ENCODE measurements around the gene PDHA1. TPM values are rescaled to one million over a fixed set of nuclear protein-coding genes. Genes with fewer than 3 reads are reported as not detected.

PDHA1 gene
- total RNA-seq, 2 experiments from 2014 or later: 259 to 261 TPM

GRCh38 chrX:19361701-19362100, 18.0 kb downstream of the PDHA1 start:
- CTCF ChIA-PET: interaction anchor here (1.4 kb wide), 1 partner anchor 21 kb away, joined by 5 read pairs; no protein-coding TSS in a partner anchor
- H3K4me1 Mint-ChIP-seq (ENCODE audit: low read depth): no peaks in the 10 kb centered on the region
- intact Hi-C loops (cut with micrococcal nuclease): no loop called here
- no peak for ATAC-seq
- DNase-seq: no peak
- peaks cover 35% of the 10 kb centered on the region for H3K36me3 Mint-ChIP-seq (ENCODE audit: low read depth)
- H3K27ac Mint-ChIP-seq: no peak overlapping the region
- TF ChIP-seq, protein P1, sequence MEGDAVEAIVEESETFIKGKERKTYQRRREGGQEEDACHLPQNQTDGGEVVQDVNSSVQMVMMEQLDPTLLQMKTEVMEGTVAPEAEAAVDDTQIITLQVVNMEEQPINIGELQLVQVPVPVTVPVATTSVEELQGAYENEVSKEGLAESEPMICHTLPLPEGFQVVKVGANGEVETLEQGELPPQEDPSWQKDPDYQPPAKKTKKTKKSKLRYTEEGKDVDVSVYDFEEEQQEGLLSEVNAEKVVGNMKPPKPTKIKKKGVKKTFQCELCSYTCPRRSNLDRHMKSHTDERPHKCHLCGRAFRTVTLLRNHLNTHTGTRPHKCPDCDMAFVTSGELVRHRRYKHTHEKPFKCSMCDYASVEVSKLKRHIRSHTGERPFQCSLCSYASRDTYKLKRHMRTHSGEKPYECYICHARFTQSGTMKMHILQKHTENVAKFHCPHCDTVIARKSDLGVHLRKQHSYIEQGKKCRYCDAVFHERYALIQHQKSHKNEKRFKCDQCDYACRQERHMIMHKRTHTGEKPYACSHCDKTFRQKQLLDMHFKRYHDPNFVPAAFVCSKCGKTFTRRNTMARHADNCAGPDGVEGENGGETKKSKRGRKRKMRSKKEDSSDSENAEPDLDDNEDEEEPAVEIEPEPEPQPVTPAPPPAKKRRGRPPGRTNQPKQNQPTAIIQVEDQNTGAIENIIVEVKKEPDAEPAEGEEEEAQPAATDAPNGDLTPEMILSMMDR (IDR thresholded peaks at IDR 0.05): no peak
- H3K27me3 Mint-ChIP-seq: no peaks in the 10 kb centered on the region
- H3K9me3 Mint-ChIP-seq: peaks cover 3% of the 10 kb centered on the region
- POLR2A ChIA-PET: no interaction called here
- no peak overlapping the region for H3K4me3 Mint-ChIP-seq

GRCh38 chrX:19368576-19368975, 24.8 kb downstream of the PDHA1 start:
- POLR2A ChIA-PET: no interaction called here
- no peak for ATAC-seq
- no peak overlapping the region for H3K27ac Mint-ChIP-seq
- intact Hi-C loops (cut with micrococcal nuclease): no loop called here
- peaks cover 19% of the 10 kb centered on the region for H3K36me3 Mint-ChIP-seq (ENCODE audit: low read depth)
- TF ChIP-seq, protein P1 (IDR thresholded peaks at IDR 0.05): no peak
- H3K4me1 Mint-ChIP-seq (ENCODE audit: low read depth): peaks cover 5% of the 10 kb centered on the region
- no peak for DNase-seq
- CTCF ChIA-PET: no interaction called here
- no peaks in the 10 kb centered on the region for H3K27me3 Mint-ChIP-seq
- peaks cover 3% of the 10 kb centered on the region for H3K9me3 Mint-ChIP-seq
- no peak overlapping the region for H3K4me3 Mint-ChIP-seq

DNA sequence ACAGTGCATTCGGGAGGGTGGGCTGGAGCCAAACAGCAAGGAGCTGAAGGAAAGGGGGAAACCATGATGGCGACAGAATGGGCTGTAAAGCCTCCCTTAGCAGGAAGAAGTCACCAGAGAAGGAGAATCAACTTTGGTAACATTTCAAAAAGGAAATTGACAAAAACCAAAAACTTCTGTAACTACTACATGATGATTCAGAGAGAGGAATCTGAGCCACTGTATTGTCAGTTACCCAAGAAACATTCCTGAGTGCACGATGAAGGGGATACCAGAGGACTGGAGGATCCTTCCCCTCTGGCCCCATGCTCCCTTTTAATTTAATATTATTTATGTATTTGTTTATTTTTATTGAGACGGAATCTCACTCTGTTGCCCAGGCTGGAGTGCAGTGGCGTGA, 26.3 kb downstream of the PDHA1 start:
- H3K36me3 Mint-ChIP-seq (ENCODE audit: low read depth): peaks cover 16% of the 10 kb centered on the region
- TF ChIP-seq, protein P1 (IDR thresholded peaks at IDR 0.05): no peak
- ChIA-PET POLR2A (no interaction called here), CTCF (interaction anchor here (2.5 kb wide), 1 partner anchor 13 kb away, joined by 10 read pairs; no protein-coding TSS in a partner anchor)
- DNase-seq: no peak
- no peak for ATAC-seq
- intact Hi-C loops (cut with micrococcal nuclease): loop anchor here (5.0 kb wide), 1 partner anchor 147 kb away; the partner anchor contains the start of gene MAP3K15
- peaks cover 5% of the 10 kb centered on the region for H3K4me1 Mint-ChIP-seq (ENCODE audit: low read depth)
- peaks cover 3% of the 10 kb centered on the region for H3K9me3 Mint-ChIP-seq
- H3K4me3 Mint-ChIP-seq: no peak overlapping the region
- no peaks in the 10 kb centered on the region for H3K27me3 Mint-ChIP-seq
- H3K27ac Mint-ChIP-seq: no peak overlapping the region

DNA sequence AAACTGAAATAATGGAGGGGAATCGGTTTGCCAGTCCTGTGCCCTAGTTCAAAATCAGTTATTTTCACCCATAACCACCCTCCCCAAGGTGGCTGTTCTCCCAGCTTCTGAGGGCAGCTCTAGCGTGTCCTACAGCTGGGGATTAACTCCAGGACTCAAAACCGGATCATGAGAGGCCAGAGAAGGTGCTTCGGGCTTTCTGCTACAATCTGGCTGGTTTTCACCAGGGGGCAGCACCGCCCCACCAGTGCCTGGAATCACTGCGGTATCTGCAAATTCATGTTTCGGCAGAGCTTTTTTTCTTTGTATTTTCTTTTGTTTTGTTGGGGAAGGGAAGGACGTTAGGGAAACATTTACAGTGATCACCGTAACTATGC, 28.4 kb downstream of the PDHA1 start:
- DNase-seq (peak; percentile 81), ATAC-seq (peak; percentile 92)
- Mint-ChIP-seq H3K4me3 (peak overlapping the region; percentile 78), H3K9me3 (no peaks in the 10 kb centered on the region), H3K36me3 (ENCODE audit: low read depth) (no peaks in the 10 kb centered on the region), H3K27ac (peak overlapping the region; percentile 46), H3K27me3 (no peaks in the 10 kb centered on the region), H3K4me1 (ENCODE audit: low read depth) (peaks cover 5% of the 10 kb centered on the region)
- intact Hi-C loops (cut with micrococcal nuclease): loop anchor here (5.0 kb wide), 1 partner anchor 145 kb away; the partner anchor contains the start of gene MAP3K15
- TF ChIP-seq, protein P1 (IDR thresholded peaks at IDR 0.05): peak; percentile 72
- POLR2A ChIA-PET: no interaction called here
- CTCF ChIA-PET: interaction anchor here (0.6 to 2.5 kb wide), 19 partner anchors 9 to 743 kb away, joined by 3 to 10 read pairs (median 4); partner anchors contain the start of gene MAP3K15

- peak overlapping the region; percentile 78 for H3K4me3 Mint-ChIP-seq
- peak; percentile 6 for DNase-seq
- CTCF ChIA-PET: interaction anchor here (0.7 to 2.5 kb wide), 15 partner anchors 10 to 743 kb away, joined by 3 to 10 read pairs (median 4); partner anchors contain the start of gene MAP3K15
- intact Hi-C loops (cut with micrococcal nuclease): loop anchor here (5.0 kb wide), 1 partner anchor 145 kb away; the partner anchor contains the start of gene MAP3K15
- H3K36me3 Mint-ChIP-seq (ENCODE audit: low read depth): no peaks in the 10 kb centered on the region
- ATAC-seq: peak; percentile 53
- H3K9me3 Mint-ChIP-seq: no peaks in the 10 kb centered on the region
- TF ChIP-seq, protein P1 (IDR thresholded peaks at IDR 0.05): peak; percentile 0
- POLR2A ChIA-PET: no interaction called here
- peak overlapping the region; percentile 46 for H3K27ac Mint-ChIP-seq
- H3K27me3 Mint-ChIP-seq: no peaks in the 10 kb centered on the region
- peaks cover 5% of the 10 kb centered on the region for H3K4me1 Mint-ChIP-seq (ENCODE audit: low read depth)
Measured at GRCh38 chrX:19372547-19373331, 29.0 kb downstream of the PDHA1 start.

Data from activated CD8-positive, alpha-beta T cell treated with anti-CD3 and anti-CD28 coated beads for 36 hours (primary cell).